Right hindlimb (tissue), 1 donor: ENCODE data around the gene METTL16.
"Not testable (repeated sequence)": the region's sequence is repeated elsewhere in the genome, so short reads cannot be mapped to it uniquely, and the experiment has no call there.

Source experiments
- DNase-seq: peaks from one replicate; pipeline ENCODE4 v3.0.0-alpha.2; 2018

Gene METTL16

DNA sequence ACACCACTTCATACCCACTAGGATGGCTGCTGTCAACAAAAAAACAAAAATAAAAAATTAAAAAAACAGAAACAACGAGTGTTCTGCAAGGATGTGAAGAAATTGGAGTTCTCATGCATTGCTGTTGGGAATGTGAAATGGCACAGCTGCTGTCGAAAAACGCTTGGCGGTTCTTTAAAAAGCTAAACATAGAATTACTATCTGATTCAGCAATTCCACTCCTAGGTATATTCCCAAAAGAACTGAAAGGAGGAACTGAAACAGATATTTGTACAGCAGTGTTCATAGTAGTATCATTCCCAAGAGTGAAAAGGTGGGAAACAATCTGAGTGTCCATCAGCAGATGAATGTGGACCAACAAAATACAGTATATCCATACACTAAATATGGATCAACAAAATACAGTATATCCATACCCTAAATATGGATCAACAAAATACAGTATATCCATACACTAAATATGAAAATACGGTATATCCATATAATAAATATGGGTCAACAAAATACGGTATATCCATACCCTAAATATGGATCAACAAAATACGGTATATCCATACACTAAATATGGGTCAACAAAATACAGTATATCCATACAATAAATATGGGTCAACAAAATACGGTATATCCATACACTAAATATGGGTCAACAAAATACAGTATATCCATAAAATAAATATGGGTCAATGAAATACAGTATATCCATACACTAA lies 8.7 kb downstream of the METTL16 start:
- no peak for DNase-seq

DNA sequence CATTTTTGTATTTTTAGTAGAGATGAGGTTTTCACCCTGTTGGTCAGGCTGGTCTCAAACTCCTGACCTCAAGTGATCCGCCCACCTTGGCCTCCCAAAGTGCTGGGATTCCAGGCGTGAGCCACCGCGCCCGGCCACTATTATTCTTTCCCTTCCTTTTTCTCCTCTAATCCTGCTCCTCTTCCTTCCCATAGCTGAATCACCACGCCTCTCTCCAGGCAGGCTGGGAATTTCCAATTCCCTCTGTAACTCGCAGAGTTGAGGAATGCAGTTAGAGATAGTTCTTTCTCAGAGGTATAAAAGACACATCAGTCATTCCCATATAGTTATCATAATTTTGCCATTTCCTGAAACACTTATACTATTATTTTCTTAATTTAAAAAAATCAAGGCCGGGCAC lies 11.2 kb downstream of the METTL16 start:
- DNase-seq = no peak

DNA sequence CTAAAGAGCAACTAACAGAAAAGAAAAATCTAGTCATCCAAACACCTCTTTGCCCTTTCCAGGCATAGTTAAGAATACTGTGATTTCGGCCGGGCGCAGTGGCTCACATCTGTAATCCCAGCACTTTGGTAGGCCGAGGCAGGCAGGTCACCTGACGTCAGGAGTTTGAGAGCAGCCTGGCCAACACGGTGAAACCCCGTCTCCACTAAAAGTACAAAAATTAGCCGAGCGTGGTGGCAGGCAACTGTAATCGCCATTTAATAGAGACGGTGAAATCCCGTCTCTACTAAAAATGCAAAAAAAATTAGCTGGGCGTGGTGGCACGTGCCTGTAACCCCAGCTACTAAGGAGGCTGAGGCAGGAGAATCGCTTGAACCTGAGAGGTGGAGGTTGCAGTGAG lies 22.4 kb downstream of the METTL16 start:
- DNase-seq = not testable (repeated sequence)

DNA sequence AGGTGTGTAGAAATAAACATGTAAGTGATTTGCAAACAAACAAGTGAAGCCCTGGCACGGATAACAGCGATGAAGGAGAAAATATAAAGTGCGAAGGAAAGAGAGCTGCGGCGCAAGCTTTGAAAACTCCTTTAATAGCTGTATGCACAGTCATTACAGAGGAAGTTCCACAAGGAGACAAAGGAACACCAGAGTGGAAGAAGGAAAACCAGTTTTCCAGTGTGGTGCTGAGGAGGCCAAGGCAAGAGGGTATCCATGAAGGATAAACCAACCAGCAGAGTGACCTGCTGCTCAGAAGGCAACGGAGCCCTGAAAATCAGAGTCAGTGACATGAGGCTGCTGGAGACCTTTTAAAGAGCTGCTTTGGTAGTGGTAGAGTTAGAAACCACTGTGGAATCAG lies 24.4 kb downstream of the METTL16 start:
- DNase-seq = no peak

DNA sequence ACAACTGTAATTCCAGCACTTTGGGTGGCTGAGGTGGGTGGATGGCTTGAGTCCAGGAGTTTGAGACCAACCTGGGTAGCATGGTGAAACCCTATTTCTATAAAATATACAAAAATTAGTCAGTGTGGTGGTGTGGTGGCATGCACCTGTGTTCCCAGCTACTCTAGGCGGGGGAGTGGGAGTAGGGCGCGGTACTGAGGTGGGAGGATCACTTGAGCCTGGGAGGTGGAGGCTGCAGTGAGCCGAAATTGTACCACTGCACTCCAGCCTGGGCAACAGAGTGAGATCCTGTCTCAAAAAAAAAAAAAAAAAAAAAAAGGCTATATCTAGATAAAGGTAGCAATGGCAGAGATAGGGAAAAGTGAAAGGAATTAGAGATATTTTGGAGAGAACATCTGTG lies 25.0 kb downstream of the METTL16 start:
- DNase-seq = not testable (repeated sequence)

DNA sequence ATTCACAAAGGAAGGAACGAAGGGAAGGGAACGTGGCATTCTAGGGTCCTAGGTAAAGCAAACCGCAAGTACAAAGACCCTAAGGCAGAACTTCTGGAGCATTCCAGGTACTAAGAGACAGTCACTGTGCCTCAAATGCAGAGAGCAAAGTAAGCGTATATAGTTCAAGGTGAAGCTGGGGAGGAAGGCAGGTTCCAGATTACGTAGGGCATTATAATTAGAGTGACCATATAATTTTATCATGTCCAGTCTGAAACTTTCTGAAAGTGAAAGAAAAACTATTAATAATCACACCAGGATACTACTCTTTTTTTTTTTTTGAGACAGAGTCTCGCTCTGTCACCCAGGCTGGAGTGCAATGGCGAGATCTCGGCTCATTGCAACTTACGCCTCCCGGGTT lies 25.7 kb downstream of the METTL16 start:
- DNase-seq = no peak

DNA sequence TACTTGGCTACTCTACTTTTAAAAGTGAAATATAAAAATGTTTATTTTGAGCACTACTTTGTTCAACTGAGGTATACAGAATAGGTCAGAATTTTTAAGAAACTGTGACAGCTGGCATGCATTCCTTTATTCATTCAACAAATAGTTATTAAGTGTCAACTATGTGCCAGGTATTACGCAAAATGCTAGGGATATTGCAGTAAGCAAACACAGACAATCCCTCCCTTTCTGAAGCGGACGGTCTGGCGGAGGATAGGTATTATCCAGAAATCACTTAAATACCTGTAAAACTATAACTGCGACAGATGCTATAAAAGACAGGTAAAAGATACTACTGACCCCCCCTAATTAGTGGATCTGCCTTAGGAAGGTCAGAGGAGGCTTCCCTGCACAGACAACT lies 26.1 kb downstream of the METTL16 start:
- DNase-seq = no peak

DNA sequence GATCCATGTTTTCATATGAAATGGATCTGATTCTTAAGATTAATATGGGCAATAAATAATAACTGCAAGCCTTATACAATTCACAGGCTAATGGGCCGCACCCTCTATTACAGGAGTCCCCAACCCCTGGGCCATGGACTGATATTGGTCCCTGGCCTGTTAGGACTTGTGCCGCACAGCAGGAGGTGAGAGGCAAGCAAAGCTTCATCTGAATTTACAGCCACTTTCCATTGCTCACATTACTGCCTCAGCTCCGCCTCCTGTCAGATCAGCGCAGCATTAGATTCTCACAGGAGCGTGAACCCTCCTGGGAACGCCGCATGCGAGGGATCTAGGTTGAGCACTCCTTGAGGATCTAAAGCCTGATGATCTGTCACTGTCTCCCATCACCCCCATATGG lies 26.8 kb downstream of the METTL16 start:
- DNase-seq = no peak

DNA sequence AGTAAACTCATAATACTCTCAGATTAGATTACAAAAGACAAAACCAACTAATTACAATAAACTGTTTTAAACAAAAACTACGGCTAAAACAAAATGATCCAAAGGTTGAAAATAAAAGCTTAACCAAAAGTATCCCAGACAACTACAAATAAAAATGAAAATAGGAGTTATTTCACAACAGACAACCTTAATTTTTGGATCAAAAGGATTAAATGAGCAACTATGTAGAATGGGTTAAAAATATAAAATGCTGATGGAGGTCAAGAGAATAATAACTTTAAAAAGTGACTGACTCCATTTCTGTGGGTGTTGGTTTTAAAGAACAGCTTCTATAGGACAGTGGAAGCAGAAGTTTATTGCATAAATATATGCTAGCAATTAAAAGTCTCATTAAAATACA lies 28.6 kb downstream of the METTL16 start:
- no peak for DNase-seq

DNA sequence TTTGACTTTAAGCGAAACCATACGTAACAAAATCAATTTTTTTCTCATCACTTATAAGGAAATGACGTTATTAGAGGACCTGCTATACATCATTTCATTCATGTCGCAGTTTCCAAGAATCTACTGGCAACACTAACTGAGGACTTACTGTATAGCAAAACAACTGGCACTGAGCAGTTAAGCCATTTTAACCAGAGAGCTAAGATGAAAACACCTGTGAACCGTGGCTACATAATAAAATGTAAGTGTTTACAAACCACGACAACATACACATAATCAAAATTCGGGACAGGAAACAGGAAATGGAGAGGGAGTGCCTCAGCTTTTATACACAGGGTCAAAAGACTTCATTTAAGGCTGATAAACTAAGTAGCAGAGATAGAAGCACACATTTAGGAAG lies 29.5 kb downstream of the METTL16 start:
- no peak for DNase-seq

DNA sequence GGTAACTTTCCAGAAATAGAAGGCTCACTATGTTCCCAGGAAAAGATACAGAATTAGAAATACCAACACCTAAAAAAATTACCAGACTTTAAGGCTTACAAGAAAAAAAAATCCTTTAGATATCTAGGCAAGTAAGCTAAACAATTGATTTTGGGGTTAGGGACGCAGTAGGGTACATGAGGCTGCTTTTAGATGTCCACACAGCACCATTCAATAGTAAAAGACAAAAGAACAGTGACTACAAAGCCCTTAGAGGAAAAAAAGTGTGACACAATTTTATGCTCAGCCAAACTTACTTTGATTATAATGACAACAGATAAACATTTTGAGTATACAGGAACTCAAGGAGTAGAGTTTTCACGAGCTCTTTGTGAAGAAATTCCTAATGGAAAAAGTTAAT lies 29.9 kb downstream of the METTL16 start:
- DNase-seq = no peak

DNA sequence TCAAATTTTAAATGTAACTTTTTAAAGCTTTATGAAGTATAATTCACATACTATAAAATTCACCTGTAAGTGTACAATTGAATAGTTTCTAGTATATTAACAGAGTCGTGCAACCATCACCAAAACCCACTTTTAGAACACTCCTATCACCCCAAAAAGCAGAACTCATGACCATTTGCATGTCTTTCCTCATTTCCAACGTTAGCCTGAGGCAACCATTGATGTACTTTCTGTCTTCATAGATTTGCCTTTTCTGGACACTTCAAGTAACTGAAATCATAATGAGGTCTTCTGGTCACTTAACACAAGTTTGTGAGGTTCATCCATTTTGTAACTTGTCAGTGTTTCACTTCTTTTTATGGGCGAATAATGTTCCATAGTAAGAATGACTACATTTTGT lies 33.2 kb downstream of the METTL16 start:
- DNase-seq = no peak

DNA sequence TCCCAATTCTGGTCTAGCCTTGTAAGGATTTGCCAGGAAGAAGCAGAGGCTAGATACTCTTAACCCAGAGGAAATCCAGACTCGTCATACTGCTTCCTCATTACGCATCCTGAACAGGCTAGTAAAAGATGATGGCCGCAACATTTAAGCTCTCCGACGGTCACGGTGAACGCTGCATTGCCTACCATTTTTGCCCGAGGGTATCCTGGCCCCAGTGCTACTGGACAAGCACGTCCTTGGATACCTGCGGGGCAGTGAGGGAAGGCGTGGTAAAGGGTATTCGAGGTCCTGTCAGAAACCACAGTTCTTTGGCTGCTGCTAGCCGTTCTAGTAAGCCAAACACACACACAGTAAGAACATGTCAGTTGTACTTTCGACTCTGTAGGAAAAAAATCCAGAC lies 36.6 kb downstream of the METTL16 start:
- no peak for DNase-seq

DNA sequence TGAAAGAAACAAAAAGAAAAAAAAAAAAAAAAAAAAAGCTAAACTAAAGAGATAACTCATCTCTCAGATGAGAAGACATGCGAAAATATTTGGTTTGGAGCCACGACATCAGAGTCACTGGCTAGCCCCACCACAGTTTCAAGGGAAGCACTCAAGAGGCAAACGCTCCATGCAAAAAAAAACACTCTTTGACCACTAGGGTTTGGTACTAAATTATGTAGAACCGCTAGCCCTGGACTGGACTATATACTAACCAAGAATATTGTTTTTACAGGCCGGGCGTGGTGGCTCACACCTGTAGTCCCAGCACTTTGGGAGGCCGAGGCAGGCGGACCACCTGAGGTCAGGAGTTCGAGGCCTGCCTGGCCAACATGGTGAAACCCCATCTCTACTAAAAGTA lies 37.3 kb downstream of the METTL16 start:
- no peak for DNase-seq

DNA sequence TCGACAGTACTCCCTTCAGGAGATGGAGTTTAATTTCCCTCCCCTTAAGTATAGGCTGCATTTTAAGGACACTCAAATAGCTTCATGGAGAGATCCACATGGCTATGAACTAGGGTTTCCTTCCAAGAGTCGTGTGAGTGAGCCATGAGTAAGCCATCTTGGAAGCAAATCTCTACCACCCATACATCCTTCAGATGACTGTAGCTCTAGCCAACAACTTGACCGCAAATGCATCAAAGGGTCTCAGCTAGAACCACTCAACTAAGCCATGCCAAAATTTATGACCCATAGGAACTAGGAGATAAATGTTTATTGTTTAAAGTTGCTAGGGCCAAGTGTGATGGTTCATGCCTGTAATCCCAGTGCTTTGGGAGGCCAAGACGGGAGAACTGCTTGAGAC lies 43.4 kb downstream of the METTL16 start:
- no peak for DNase-seq

DNA sequence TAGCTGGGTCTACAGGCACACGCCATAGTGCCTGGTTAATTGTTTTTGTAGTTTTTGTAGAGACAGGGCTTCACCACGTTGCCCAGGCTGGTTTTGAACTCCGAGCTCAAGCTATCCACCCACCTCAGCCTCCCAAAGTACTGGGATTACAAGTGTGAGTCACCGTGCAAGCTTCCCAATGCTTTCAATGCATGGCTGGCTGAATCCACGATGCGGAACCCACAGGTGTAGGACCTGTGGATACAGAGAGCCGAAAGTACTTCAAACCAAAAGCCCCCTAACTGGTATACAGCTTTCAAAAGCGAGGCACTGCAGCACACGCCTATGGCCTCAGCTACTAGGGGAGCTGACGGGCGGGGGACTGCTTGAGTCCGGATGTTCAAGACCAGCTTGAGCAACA lies 44.8 kb downstream of the METTL16 start:
- DNase-seq = no peak

DNA sequence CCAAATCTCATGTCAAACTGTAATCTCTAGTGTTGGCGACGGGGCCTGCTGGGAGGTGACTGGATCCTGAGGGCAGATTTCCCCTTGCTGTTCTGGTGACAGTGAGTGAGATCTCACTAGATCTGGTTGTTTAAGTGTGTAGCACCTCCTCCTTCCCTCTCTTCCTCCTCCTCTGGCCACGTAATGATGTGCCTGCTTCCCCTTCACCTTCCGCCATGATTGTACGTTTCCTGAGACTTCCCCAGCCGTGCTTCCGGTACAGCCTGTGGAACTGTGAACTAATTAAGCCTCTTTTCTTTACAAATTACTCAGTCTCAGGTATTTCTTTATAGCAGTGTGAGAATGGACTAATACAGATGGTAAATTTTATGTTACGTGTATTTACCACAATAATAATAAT lies 49.2 kb downstream of the METTL16 start:
- DNase-seq = no peak

DNA sequence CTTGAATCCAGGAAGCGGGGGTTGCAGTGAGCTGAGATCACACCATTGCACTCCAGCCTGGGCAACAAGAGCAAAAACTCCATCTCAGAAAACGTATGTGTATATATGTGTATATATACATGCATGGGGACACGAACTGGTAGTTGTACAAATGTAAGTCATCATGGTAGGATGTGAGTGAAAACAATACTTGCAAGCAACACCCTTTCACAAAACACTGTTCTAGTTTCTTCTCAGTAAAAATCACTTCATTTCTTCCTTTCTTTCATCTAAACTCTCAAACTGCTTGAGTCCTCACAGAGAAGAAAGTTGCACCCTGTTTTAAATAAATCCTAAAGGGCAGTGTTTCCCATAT lies 51.8 kb downstream of the METTL16 start:
- no peak for DNase-seq

DNA sequence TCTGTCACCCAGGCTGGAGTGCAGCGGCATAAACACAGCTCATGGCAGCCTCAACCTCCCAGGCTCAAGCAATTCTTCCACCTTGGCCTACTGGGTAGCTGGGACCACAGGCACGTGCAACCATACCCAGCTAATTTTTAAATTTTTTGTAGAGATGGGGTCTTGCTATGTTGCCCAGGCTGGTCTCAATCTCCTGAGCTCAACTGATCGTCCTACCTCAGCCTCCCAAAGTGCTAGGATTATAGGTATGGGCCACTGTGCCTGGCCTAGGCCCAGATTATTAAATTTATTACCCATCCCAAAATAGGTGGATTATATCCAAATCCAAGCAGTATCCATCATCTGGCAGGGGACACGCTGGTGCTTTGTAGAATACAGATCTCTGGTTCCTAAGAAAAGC lies 53.8 kb downstream of the METTL16 start:
- no peak for DNase-seq

DNA sequence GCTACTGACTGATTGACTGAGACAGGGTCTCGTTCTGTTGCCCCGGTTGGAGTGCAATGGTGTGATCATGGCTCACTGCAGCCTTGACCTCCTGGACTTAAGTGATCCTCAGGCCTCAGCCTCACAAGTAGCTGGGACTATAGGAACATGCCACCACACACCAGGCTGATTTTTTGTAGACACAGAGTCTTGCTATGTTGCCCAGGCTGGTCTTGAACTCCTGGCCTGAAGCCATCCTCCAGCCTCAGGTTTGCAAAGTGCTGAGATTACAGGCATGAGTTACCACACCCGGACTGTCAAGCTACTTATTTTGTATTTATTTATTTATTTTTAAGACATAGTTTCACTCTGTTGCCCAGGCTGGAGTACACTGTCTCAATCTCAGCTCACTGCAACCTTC lies 55.2 kb downstream of the METTL16 start:
- no peak for DNase-seq

DNA sequence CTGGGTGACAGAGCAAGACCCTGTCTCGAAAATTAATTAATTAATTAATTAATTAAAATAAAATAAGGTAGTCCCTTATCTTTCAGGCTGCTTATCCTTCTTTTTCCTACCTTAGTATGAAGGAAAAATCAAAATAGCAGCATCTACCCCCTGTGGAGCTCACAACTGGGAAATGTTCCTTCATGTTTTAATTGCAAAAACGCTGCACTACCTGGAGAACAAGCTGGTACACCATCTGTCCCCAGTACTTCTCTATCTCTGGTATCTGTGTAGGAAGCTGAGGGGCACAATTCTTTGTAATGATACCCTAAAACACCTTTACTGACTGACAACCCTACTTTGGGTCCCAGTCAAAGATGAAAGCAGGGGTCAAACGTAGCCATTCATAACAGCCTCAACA lies 55.7 kb downstream of the METTL16 start:
- no peak for DNase-seq

DNA sequence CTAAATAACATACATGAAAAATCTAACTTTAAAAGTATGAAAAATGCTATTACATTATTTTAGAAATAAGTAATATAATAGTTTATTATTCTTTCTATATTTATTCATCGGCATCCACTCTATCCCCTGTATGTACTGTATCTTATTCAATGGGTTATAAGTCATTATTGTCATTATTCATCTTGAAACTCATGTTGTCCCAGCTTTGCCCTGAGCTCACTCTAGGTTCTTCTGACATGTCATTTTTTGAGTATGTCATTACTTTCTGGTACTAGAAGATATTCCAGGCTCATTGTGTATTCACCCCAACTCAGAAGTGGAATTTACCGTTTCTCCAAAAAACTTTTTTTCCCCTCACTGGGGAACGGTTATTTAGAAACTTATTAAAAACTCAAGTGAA lies 57.8 kb downstream of the METTL16 start:
- DNase-seq = no peak

DNA sequence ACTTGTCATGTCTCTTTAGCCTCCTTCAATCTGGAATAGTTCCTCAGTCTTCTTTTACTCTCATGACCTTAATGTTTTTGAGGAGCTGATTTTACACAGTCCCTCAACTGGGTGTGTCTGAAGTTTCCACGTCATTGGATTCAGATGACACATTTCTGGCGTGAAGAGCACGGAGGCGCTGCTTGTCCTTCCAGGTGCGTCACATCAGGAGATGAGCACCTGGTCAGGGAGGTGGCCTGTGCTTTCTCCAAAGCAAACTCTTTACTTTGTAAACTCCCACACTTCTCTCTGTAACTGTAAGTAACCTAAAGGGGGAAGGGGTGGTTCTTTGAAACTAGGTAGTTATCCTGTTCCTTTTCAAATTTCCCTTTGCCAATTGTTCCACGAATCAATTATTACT lies 58.4 kb downstream of the METTL16 start:
- no peak for DNase-seq

DNA sequence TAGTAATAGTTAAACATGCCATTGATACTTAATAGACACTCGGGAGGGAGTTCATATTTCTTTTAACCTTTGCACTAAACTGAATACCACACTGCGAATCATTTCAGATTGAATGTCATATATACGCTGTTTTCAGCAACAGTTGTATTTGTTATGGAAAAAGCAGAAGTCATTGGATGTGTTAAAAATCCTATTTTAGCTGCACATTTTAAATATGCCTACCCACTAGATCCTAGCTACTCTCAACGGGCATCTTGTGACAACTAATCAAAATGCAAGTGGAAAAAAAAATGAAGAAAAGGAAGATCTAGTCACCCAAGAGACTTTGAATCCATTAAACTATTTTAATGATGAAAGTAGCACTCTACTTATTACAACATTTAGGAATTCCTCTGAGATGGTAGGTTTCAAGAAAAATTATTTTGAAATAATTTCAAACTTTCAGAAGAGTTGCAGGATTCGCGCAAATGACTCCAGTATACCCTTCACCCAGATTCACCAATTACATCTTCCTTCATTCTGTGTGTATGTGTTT lies 59.4 kb downstream of the METTL16 start:
- no peak for DNase-seq

DNA sequence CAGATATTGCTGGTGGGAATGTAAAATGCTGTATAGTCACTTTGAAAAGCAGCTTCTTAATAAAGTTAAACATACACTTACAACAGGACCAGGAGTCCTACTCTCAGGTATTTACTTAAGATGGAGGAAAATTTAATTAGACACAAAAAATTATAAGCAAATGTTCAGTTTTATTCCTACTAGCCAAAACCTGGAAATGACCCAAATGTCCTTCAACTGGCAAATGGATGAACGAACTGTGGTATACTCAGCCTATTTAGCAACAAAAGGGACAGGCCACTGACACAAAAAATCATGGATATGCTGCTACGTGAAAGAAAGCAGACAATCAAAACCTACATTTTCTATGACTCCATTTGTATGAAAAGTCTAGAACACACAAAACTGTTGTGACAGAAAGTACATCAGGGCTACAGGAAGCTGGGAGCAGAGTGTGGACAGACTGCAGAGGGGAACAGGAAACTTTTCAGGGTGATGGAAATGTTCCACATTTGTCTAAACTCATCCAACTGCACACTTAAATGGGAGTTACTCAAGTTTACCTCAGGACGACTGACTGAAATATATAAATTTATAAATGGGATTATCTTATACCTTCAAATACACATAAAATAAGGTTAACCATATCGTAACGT lies 61.6 kb downstream of the METTL16 start:
- DNase-seq = no peak
